ENCODE measurements around the gene CHTF18. TPM values are rescaled to one million over a fixed set of nuclear protein-coding genes. Genes with fewer than 3 reads are reported as not detected.

CHTF18 gene
- total and polyA plus RNA-seq, 2 donors from 2014 or later, result 4.2 to 16.0 TPM

- H3K27me3 ChIP-seq (ENCODE audit: control insufficient read depth, insufficient read depth, low read length), result no peaks in the 10 kb centered on the region
- intact Hi-C loops (cut with DNase I), result no loop called here
- DNase-seq (no peak), FAIRE-seq (no peak)
- no peaks in the 10 kb centered on the region for H3K9me3 ChIP-seq (ENCODE audit: control insufficient read depth in 2 of 3, insufficient read depth in 1 of 3, low read length in 3 of 3)
- H3K9ac ChIP-seq (ENCODE audit: low read length in 3 of 3), result no peak overlapping the region
- no peak overlapping the region for H3K27ac ChIP-seq (ENCODE audit: low read depth in 2 of 2, low read length in 2 of 2)
- no peak overlapping the region for H3K4me3 ChIP-seq (ENCODE audit: low read length in 3 of 3)
- TF ChIP-seq, protein P1, sequence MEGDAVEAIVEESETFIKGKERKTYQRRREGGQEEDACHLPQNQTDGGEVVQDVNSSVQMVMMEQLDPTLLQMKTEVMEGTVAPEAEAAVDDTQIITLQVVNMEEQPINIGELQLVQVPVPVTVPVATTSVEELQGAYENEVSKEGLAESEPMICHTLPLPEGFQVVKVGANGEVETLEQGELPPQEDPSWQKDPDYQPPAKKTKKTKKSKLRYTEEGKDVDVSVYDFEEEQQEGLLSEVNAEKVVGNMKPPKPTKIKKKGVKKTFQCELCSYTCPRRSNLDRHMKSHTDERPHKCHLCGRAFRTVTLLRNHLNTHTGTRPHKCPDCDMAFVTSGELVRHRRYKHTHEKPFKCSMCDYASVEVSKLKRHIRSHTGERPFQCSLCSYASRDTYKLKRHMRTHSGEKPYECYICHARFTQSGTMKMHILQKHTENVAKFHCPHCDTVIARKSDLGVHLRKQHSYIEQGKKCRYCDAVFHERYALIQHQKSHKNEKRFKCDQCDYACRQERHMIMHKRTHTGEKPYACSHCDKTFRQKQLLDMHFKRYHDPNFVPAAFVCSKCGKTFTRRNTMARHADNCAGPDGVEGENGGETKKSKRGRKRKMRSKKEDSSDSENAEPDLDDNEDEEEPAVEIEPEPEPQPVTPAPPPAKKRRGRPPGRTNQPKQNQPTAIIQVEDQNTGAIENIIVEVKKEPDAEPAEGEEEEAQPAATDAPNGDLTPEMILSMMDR (IDR thresholded peaks at IDR 0.05; ENCODE audit: borderline replicate concordance, extremely low read depth, insufficient read depth), result no peak
- no peaks in the 10 kb centered on the region for H3K36me3 ChIP-seq (ENCODE audit: control insufficient read depth in 2 of 3, insufficient read depth in 3 of 3, low read length in 3 of 3)
- H3K4me1 ChIP-seq (ENCODE audit: control insufficient read depth in 2 of 3, insufficient read depth in 2 of 3, low read depth in 1 of 3, low read length in 3 of 3), result no peaks in the 10 kb centered on the region
These were observed 18.0 kb upstream of the CHTF18 start for GRCh38 chr16:770411-770810.

- no peaks in the 10 kb centered on the region for H3K9me3 ChIP-seq (ENCODE audit: control insufficient read depth in 2 of 3, insufficient read depth in 1 of 3, low read length in 3 of 3)
- H3K27me3 ChIP-seq (ENCODE audit: control insufficient read depth, insufficient read depth, low read length), result no peaks in the 10 kb centered on the region
- H3K36me3 ChIP-seq (ENCODE audit: control insufficient read depth in 2 of 3, insufficient read depth in 3 of 3, low read length in 3 of 3), result no peaks in the 10 kb centered on the region
- intact Hi-C loops (cut with DNase I), result no loop called here
- TF ChIP-seq, protein P1 (IDR thresholded peaks at IDR 0.05; ENCODE audit: borderline replicate concordance, extremely low read depth, insufficient read depth), result no peak
- no peak overlapping the region for H3K4me3 ChIP-seq (ENCODE audit: low read length in 3 of 3)
- no peak overlapping the region for H3K9ac ChIP-seq (ENCODE audit: low read length in 3 of 3)
- FAIRE-seq, result no peak
- DNase-seq, result no peak
- H3K27ac ChIP-seq (ENCODE audit: low read depth in 2 of 2, low read length in 2 of 2), result no peak overlapping the region
- no peaks in the 10 kb centered on the region for H3K4me1 ChIP-seq (ENCODE audit: control insufficient read depth in 2 of 3, insufficient read depth in 2 of 3, low read depth in 1 of 3, low read length in 3 of 3)
These were observed 15.5 kb upstream of the CHTF18 start for GRCh38 chr16:772959-773358.

- Histone ChIP-seq H3K4me3 (ENCODE audit: low read length in 3 of 3) (no peak overlapping the region), H3K27ac (ENCODE audit: low read depth in 2 of 2, low read length in 2 of 2) (no peak overlapping the region), H3K4me1 (ENCODE audit: control insufficient read depth in 2 of 3, insufficient read depth in 2 of 3, low read depth in 1 of 3, low read length in 3 of 3) (no peaks in the 10 kb centered on the region), H3K9ac (ENCODE audit: low read length in 3 of 3) (no peak overlapping the region), H3K27me3 (ENCODE audit: control insufficient read depth, insufficient read depth, low read length) (no peaks in the 10 kb centered on the region), H3K9me3 (ENCODE audit: control insufficient read depth in 2 of 3, insufficient read depth in 1 of 3, low read length in 3 of 3) (no peaks in the 10 kb centered on the region), H3K36me3 (ENCODE audit: control insufficient read depth in 2 of 3, insufficient read depth in 3 of 3, low read length in 3 of 3) (no peaks in the 10 kb centered on the region)
- TF ChIP-seq, protein P1 (IDR thresholded peaks at IDR 0.05; ENCODE audit: borderline replicate concordance, extremely low read depth, insufficient read depth), result no peak
- intact Hi-C loops (cut with DNase I), result no loop called here
- FAIRE-seq (no peak), DNase-seq (no peak)
These were observed 14.1 kb upstream of the CHTF18 start for GRCh38 chr16:774086-775001.

Measured in kidney (tissue), 14 donors.